Heart right ventricle (tissue), 16 donors: ENCODE results near the gene NREP. TPM values are rescaled to one million over a fixed set of nuclear protein-coding genes. Genes with fewer than 3 reads are reported as not detected.

ENCODE experiments used
- ATAC-seq, 8 donors: fragments of 200-7000 bp; cut with Tn5 transposase; one replicate each; pipeline ENCODE4 v1.9.1; 2020; ENCODE audit warnings: mild to moderate bottlenecking in 8 of 8, moderate library complexity in 8 of 8, moderate number of reproducible peaks in 1 of 8
- DNase-seq, 2 donors: peaks; one replicate each; pipeline ENCODE4 v3.0.0-alpha.2; 2020
- H3K27ac ChIP-seq, 10 donors: fragments of 200-600 bp; sonication (generic) in 2 of 10; one replicate each; pipeline versions ENCODE4 v1.5.0 to v1.8.0; 2020 to 2022; ENCODE audit warnings: mild to moderate bottlenecking in 3 of 10
- H3K27me3 ChIP-seq, 7 donors: fragments of 200-600 bp; one replicate each; pipeline ENCODE4 v1.8.0; 2021 to 2022; ENCODE audit warnings: mild to moderate bottlenecking in 2 of 7
- H3K36me3 ChIP-seq, 9 donors: fragments of 200-600 bp; sonication (generic) in 1 of 9; one replicate each; pipeline versions ENCODE4 v1.5.0 to v1.8.0; 2020 to 2022; ENCODE audit warnings: mild to moderate bottlenecking in 2 of 9
- H3K4me1 ChIP-seq, 9 donors: fragments of 200-600 bp; sonication (generic) in 1 of 9; one replicate each; pipeline versions ENCODE4 v1.5.0 to v1.8.0; 2020 to 2022; ENCODE audit warnings: mild to moderate bottlenecking in 4 of 9
- H3K4me3 ChIP-seq, 10 donors: fragments of 200-600 bp; sonication (generic) in 2 of 10; one replicate each; pipeline versions ENCODE4 v1.5.0 to v1.8.0; 2020 to 2022; ENCODE audit warnings: mild to moderate bottlenecking in 7 of 10, moderate library complexity in 2 of 10
- H3K9me3 ChIP-seq, 11 donors: fragments of 200-600 bp in 10 of 11; sonication (generic) in 2 of 11; one replicate each; pipeline versions ENCODE4 v1.5.0 to v1.8.0; 2013 to 2022; ENCODE audit warnings: mild to moderate bottlenecking in 2 of 11, control low read depth in 1 of 11, moderate library complexity in 1 of 11
- CTCF ChIP-seq, 9 donors: fragments of 200-600 bp; sonication (generic) in 2 of 9; IDR thresholded peaks; one replicate each; pipeline versions ENCODE4 v1.5.0 to v1.8.0; 2021 to 2022; ENCODE audit warnings: antibody characterized with exemption in 9 of 9, mild to moderate bottlenecking in 5 of 9, moderate library complexity in 1 of 9
- WGBS, 2 donors: extraction: QIAGEN DNeasy Blood & Tissue Kit; methylation state at CpG; one replicate each; pipeline ENCODE4 v1.1.7; 2013; ENCODE audit warnings: inconsistent platforms in 1 of 2; 5-methylcytosine and 5-hydroxymethylcytosine counted together
- intact Hi-C, 10 donors: fragments of 100-400 bp; cut with DNase I; formaldehyde crosslinking; loops; one replicate each; pipeline versions ENCODE4 v1.11.1 to v1.14.2; 2022
- polyA plus RNA-seq, 2 donors: library from polyadenylated mRNA; stranded (reverse); fragments of 200-250 nt; gene quantifications; one replicate each; pipeline ENCODE4 v1.2.3, GENCODE V29; 2013
- total RNA-seq, 10 donors: library from RNA; stranded (reverse); fragmentation: NEBNext Ultra II Directional in 3 of 10; extraction: Animal tissue kit (Norgen Biotek cat#: 25700) in 3 of 10; gene quantifications; one replicate each; pipeline versions ENCODE4 v1.2.1 to v1.2.4, GENCODE V29; 2021 to 2023
- donor health status: Arrhythmogenic right ventricular cardiomyopathy.
- donor health status: ischemic (EF 13 %, LVEDD 7.1; RV severe dilation, severe dysfunction).
- donor health status: healthy with polysubstance abuse.
- donor health status: DM: no; HTN: yes; CAD: no.
- donor health status: DM: no; HTN: no; CAD: no.
- donor health status: ischemic (EF 25% LVEDD 6.9; RV normal size, moderate dysfunction).
- donor health status: ischemic (EF 25% LVEDD 5.7; RV mildly dilated, moderate dysfunction).
- donor health status: healthy.
- donor health status: DM: yes; HTN: yes; CAD: no.
- donor health status: Ischemic cardiomyopathy.
- donor health status: ischemic (EF 35%, LVEDD 5.7; RV mildly dilated, moderate dysfunction).
- donor health status: nonischemic (EF 11% LVEDD 7.7; RV severe dilation, severe dysfunction).
- donor health status: DM: yes; HTN: yes; CAD: no.
- donor health status: PGD.
- donor health status: ischemic (EF 29% LVEDD 5.4; RV normal size, mild dysfunction).
- donor health status: nonischemic (EF 23%, LVEDD 6.1; RV moderate dilation, normal function).

Gene NREP
- total and polyA plus RNA-seq, 12 donors = 10.4 to 72.3 (median 38.9) TPM

- Histone ChIP-seq H3K4me3 (no peak overlapping the region), H3K27ac (peak overlapping the region in 3 of 10 donors; percentile 4 to 52 (median 50)), H3K9me3 (no peaks in the 10 kb centered on the region), H3K4me1 (peaks cover 11 to 93% (median 51%) of the 10 kb centered on the region in 9 donors), H3K27me3 (no peaks in the 10 kb centered on the region), H3K36me3 (no peaks in the 10 kb centered on the region)
- DNase-seq (no peak), ATAC-seq (peak in 1 of 8 donors; percentile 15)
- TF ChIP-seq CTCF (IDR thresholded peaks at IDR 0.05) = no peak
- WGBS, 2 donors = 25 to 37% methylated on average over 2 of the region's 2 CpGs
- intact Hi-C loops = no loop called here
Measured at GRCh38 chr5:111743988-111744387, 13.0 kb downstream of the NREP start.

GRCh38 chr5:111743512-111743911 is 13.5 kb downstream of the NREP start:
- Histone ChIP-seq H3K4me1 (peaks cover 11 to 93% (median 49%) of the 10 kb centered on the region in 9 donors), H3K36me3 (no peaks in the 10 kb centered on the region), H3K27ac (peak overlapping the region in 3 of 10 donors; percentile 4 to 52 (median 50)), H3K9me3 (no peaks in the 10 kb centered on the region), H3K4me3 (no peak overlapping the region), H3K27me3 (no peaks in the 10 kb centered on the region)
- DNase-seq (no peak), ATAC-seq (no peak)
- intact Hi-C loops = no loop called here
- TF ChIP-seq CTCF (IDR thresholded peaks at IDR 0.05) = no peak
- 33 to 43% methylated on average over 2 of the region's 2 CpGs for WGBS, 2 donors

GRCh38 chr5:111742177-111742994 is 14.6 kb downstream of the NREP start:
- no peak for DNase-seq
- H3K9me3 ChIP-seq = no peaks in the 10 kb centered on the region
- WGBS, 2 donors = 7 to 12% methylated on average over 10 of the region's 10 CpGs
- H3K4me1 ChIP-seq = peaks cover 11 to 93% (median 49%) of the 10 kb centered on the region in 9 donors
- no peaks in the 10 kb centered on the region for H3K27me3 ChIP-seq
- peak overlapping the region in 6 of 10 donors; percentile 1 to 52 (median 30) for H3K27ac ChIP-seq
- H3K36me3 ChIP-seq = no peaks in the 10 kb centered on the region
- peak in 6 of 8 donors; percentile 34 to 66 (median 46) for ATAC-seq
- peak overlapping the region in 4 of 10 donors; percentile 2 to 22 (median 18) for H3K4me3 ChIP-seq
- no peak for TF ChIP-seq CTCF (IDR thresholded peaks at IDR 0.05)
- intact Hi-C loops = no loop called here

DNA sequence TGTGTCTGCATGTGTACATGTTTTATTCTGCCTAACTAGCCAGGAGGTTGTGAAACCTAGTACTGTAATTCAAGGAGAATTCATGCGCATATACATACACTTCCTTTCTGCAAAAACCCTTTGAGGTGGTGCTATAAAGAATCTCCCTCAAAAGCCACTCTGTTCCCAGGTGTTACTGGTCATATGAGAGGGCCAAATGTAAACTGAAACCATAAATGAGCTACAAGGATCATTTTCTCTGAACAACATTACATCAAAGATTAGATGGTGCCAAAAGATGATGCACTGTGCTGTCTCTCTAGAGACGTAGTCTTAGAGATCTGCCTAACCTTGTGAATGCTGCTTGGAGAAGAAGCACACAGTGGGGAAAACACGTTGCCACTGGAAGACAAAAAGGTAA is 15.7 kb downstream of the NREP start:
- Histone ChIP-seq H3K9me3 (no peaks in the 10 kb centered on the region), H3K4me3 (no peak overlapping the region), H3K27me3 (no peaks in the 10 kb centered on the region), H3K4me1 (peaks cover 11 to 94% (median 55%) of the 10 kb centered on the region in 9 donors), H3K36me3 (no peaks in the 10 kb centered on the region), H3K27ac (no peak overlapping the region)
- no peak for DNase-seq
- WGBS, 2 donors = 50 to 55% methylated on average over 3 of the region's 3 CpGs
- intact Hi-C loops = no loop called here
- peak in 1 of 8 donors; percentile 25 for ATAC-seq
- no peak for TF ChIP-seq CTCF (IDR thresholded peaks at IDR 0.05)
